ENCODE data around the gene TMX1.

GRCh38 chr14:51283402-51284085, 43.5 kb downstream of the TMX1 start:
- TF ChIP-seq CTCF (conservative IDR thresholded peaks at IDR 0.05) (peak; percentile 91), EZH2 (IDR thresholded peaks at IDR 0.05; ENCODE audit: low read depth) (no peak)

Measured in PC-9 (cell line).